GM19395 (cell line): ENCODE data around the gene ASCL3.
"Not testable (repeated sequence)": the region's sequence is repeated elsewhere in the genome, so short reads cannot be mapped to it uniquely, and the experiment has no call there.

Experiments used
- ATAC-seq: cut with Tn5 transposase; IDR thresholded peaks from one replicate; pipeline ENCODE4 v1.9.1; 2021; ENCODE audit warnings: mild to moderate bottlenecking, moderate library complexity; ENCODE audit not compliant: unreplicated experiment

ASCL3 gene

DNA sequence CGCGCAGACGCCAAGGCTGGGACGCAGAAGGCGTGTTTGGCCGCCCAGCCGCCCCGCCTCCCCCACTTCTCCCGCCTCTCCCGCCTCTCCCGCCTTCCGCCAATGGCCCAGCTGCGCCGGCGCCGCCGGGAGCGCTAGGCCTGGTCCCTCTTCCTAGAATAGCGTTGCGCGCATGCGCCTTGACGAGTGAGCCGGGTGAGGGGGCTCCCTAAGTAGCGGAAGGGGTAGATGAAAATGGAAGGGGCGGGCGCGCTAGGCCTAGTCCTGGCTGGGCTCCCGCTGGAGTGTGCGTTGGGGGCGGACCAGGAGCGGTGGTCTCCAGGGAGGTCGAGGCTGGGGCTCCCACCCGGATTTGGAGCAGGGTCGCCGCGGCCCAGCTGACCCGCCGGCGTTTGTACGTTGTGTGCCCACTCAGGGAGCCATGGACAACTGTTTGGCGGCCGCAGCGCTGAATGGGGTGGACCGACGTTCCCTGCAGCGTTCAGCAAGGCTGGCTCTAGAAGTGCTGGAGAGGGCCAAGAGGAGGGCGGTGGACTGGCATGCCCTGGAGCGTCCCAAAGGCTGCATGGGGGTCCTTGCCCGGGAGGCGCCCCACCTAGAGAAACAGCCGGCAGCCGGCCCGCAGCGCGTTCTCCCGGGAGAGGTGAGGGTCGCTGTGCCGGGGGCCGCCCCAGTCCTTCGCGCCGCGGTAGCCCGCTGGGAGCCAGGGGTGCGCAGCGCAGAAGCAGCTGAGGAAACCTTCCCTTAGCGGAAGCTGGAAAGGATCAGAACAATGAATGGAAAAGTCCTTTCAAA, 31.6 kb downstream of the ASCL3 start, which contains the start of gene AKIP1:
AKIP1 (plus strand) TSS at position 161 of the 795 bp plus-strand sequence; CDS start at position 422, 261 bp downstream.
- ATAC-seq = peak; percentile 75

DNA sequence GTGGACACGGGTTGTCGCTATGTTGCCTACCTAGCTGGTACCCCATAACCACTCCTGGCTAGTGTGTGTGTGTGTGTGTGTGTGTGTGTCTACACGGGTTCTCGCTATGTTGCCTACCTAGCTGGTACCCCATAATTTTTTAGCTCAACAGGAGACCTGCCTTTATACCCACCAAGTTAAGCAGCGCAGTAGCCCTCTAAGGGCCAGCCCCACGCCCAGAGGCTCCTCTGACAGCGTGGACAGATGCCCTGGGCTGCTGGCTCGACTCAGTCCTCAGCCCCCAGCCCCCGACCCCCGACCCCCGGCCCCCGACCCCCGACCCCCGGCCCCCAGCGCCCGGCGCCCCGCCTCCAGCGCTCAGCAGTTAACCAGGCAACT, 32.2 kb downstream of the ASCL3 start:
- ATAC-seq = peak; percentile 23

DNA sequence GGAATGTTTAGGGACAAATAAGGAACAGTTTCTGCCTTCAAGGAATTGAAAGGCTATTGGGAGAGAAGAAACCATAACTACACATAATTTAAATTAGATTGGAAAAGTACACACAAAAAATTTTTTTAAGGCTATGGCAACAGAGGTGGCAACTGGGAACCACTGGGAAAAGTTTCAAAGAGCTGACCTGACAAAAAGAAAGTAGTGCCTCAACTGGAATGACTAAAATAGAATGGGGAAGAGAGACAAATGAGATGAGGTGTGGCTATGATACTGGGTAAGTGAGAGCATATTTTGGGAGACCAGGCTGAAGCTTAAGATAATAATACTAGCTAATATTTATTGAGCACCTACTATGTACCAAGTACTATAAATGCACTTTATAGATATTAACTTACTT, 34.7 kb downstream of the ASCL3 start:
- ATAC-seq = no peak

DNA sequence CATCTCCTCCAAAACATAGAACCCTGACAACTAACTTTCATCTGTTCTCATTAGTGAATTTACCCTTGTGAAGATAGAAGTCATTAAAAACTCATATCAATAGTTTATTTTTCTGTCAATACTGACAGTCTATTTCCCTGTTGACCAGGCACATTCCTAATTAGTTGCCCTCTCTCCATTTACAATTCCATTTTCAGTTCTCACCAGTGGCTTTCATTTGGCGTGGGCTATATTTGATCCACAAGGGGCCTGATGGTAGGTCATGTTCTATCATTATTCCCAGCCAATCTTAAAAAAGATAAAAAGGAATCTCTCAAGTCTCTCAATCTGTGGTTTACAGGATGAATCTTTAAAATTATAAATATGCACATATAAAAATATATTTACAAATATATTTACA, 35.7 kb downstream of the ASCL3 start:
- ATAC-seq = no peak

DNA sequence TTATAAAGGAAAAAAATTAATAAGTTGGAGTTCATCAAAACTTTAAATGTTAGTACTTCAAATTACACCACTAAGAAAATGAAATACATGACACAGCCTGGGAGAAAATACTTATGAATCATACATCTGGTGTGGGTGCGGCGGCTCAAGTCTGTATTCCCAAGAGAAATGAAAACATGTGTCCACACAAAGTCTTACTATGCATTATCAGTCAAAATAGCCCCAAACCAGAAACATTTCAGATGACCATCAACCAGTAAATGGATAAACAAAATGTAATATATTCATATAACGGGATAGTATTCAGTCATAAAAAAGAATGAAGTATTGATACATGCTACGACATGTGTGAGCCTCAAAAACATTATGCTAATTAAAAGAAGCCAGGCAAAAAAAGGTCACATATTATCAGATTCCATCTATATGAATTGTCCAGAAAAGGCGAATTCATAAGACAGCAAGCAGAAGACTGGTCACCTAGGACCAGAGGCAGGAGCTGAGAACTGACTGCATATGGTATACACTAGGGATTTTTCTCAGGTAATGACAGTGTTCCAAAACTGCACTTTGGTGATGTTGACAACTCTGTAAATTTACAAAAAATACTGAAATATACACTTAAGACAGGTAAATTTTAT, 37.2 kb downstream of the ASCL3 start:
- ATAC-seq = no peak

DNA sequence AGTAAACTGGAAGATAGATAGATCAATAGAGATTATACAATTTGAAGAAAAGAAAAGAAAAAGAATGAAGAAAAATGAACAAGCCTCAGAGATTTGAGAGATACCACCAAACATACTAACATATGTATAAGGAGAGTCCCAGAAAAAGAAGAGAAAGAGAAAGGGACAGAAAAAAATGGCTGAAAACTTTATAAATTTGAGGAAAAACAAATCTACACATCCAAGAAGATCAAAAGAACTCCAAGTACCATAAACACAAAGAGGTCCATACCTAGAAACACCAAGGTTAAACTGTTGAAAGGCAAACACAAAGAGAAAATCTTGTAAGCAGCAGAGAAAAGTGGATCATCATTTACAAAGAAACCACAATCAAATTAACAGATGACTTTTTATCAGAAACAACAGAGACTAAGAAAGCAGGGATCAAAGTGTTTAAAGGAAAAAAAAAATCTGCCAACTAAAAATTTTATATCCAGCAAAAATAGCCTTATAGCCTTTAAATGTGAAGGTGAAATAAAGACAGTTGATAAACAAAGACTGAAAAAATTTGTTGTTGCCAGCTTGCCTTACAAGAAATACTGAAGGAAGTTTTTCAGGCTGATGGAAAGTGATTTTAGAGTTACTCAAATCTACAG, 43.6 kb downstream of the ASCL3 start:
- ATAC-seq = no peak

DNA sequence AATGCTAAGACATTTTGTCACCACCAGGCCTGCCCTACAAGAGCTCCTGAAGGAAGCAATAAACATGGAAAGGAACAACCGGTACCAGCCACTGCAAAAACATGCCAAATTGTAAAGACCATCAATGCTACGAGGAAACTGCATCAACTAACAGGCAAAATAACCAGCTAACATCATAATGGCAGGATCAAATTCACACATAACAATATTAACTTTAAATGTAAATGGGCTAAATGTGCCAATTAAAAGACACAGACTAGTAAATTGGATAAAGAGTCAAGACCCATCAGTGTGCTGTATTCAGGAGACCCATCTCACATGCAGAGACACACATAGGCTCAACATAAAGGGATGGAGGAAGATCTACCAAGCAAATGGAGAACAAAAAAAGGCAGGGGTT, 51.6 kb downstream of the ASCL3 start:
- ATAC-seq = not testable (repeated sequence)
